Measurements from ENCODE around the gene IL31RA.

The IL31RA gene

GRCh38 chr5:55960779-55961178 is 109.6 kb downstream of the IL31RA start:
- TF ChIP-seq ZC3H10 (CRISPR knock-in tag; IDR thresholded peaks at IDR 0.05), result no peak
- TF ChIP-seq BACH2 (CRISPR knock-in tag; IDR thresholded peaks at IDR 0.05; ENCODE audit: borderline replicate concordance), result no peak
- TF ChIP-seq, protein P1, sequence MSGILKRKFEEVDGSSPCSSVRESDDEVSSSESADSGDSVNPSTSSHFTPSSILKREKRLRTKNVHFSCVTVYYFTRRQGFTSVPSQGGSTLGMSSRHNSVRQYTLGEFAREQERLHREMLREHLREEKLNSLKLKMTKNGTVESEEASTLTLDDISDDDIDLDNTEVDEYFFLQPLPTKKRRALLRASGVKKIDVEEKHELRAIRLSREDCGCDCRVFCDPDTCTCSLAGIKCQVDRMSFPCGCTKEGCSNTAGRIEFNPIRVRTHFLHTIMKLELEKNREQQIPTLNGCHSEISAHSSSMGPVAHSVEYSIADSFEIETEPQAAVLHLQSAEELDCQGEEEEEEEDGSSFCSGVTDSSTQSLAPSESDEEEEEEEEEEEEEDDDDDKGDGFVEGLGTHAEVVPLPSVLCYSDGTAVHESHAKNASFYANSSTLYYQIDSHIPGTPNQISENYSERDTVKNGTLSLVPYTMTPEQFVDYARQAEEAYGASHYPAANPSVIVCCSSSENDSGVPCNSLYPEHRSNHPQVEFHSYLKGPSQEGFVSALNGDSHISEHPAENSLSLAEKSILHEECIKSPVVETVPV (CRISPR knock-in tag; IDR thresholded peaks at IDR 0.05), result no peak
- TF ChIP-seq, protein P2, sequence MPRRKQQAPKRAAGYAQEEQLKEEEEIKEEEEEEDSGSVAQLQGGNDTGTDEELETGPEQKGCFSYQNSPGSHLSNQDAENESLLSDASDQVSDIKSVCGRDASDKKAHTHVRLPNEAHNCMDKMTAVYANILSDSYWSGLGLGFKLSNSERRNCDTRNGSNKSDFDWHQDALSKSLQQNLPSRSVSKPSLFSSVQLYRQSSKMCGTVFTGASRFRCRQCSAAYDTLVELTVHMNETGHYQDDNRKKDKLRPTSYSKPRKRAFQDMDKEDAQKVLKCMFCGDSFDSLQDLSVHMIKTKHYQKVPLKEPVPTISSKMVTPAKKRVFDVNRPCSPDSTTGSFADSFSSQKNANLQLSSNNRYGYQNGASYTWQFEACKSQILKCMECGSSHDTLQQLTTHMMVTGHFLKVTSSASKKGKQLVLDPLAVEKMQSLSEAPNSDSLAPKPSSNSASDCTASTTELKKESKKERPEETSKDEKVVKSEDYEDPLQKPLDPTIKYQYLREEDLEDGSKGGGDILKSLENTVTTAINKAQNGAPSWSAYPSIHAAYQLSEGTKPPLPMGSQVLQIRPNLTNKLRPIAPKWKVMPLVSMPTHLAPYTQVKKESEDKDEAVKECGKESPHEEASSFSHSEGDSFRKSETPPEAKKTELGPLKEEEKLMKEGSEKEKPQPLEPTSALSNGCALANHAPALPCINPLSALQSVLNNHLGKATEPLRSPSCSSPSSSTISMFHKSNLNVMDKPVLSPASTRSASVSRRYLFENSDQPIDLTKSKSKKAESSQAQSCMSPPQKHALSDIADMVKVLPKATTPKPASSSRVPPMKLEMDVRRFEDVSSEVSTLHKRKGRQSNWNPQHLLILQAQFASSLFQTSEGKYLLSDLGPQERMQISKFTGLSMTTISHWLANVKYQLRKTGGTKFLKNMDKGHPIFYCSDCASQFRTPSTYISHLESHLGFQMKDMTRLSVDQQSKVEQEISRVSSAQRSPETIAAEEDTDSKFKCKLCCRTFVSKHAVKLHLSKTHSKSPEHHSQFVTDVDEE (CRISPR knock-in tag; IDR thresholded peaks at IDR 0.05), result no peak
- TF ChIP-seq CSDC2 (CRISPR knock-in tag; IDR thresholded peaks at IDR 0.05), result no peak
- no peak for TF ChIP-seq ZNF8 (CRISPR knock-in tag; IDR thresholded peaks at IDR 0.05)
- TF ChIP-seq CREB5 (CRISPR knock-in tag; IDR thresholded peaks at IDR 0.05; ENCODE audit: low read depth), result no peak
- no peak for TF ChIP-seq PPARA (CRISPR knock-in tag; IDR thresholded peaks at IDR 0.05; ENCODE audit: borderline replicate concordance)
- no peak for ATAC-seq

GRCh38 chr5:55965525-55965924 is 114.4 kb downstream of the IL31RA start:
- no peak for TF ChIP-seq ZNF8 (CRISPR knock-in tag; IDR thresholded peaks at IDR 0.05)
- TF ChIP-seq BACH2 (CRISPR knock-in tag; IDR thresholded peaks at IDR 0.05; ENCODE audit: borderline replicate concordance), result no peak
- TF ChIP-seq CSDC2 (CRISPR knock-in tag; IDR thresholded peaks at IDR 0.05), result no peak
- TF ChIP-seq ZFP30 (CRISPR knock-in tag; IDR thresholded peaks at IDR 0.05), result no peak
- no peak for TF ChIP-seq ZNF565 (CRISPR knock-in tag; conservative IDR thresholded peaks at IDR 0.05; ENCODE audit: low read depth)
- no peak for TF ChIP-seq TOX (CRISPR knock-in tag; IDR thresholded peaks at IDR 0.05; ENCODE audit: borderline replicate concordance)
- TF ChIP-seq, protein P2 (CRISPR knock-in tag; IDR thresholded peaks at IDR 0.05), result no peak
- no peak for TF ChIP-seq RARB (CRISPR knock-in tag; IDR thresholded peaks at IDR 0.05)
- no peak for TF ChIP-seq ISL1 (CRISPR knock-in tag; IDR thresholded peaks at IDR 0.05)
- no peak for TF ChIP-seq OSR1 (CRISPR knock-in tag; IDR thresholded peaks at IDR 0.05)
- no peak for TF ChIP-seq TCF4 (CRISPR knock-in tag; IDR thresholded peaks at IDR 0.05; ENCODE audit: borderline replicate concordance)
- no peak for TF ChIP-seq ZC3H10 (CRISPR knock-in tag; IDR thresholded peaks at IDR 0.05)
- no peak for TF ChIP-seq CREB5 (CRISPR knock-in tag; IDR thresholded peaks at IDR 0.05; ENCODE audit: low read depth)
- TF ChIP-seq ARNTL (CRISPR knock-in tag; IDR thresholded peaks at IDR 0.05; ENCODE audit: borderline replicate concordance, low read depth), result no peak
- TF ChIP-seq GLIS3 (CRISPR knock-in tag; IDR thresholded peaks at IDR 0.05), result no peak
- TF ChIP-seq ZNF70 (CRISPR knock-in tag; IDR thresholded peaks at IDR 0.05), result no peak
- TF ChIP-seq PPARA (CRISPR knock-in tag; IDR thresholded peaks at IDR 0.05; ENCODE audit: borderline replicate concordance), result no peak
- TF ChIP-seq ESRRG (CRISPR knock-in tag; IDR thresholded peaks at IDR 0.05), result no peak
- ATAC-seq, result no peak

- TF ChIP-seq ZNF565 (CRISPR knock-in tag; conservative IDR thresholded peaks at IDR 0.05; ENCODE audit: low read depth) (no peak), ZC3H10 (CRISPR knock-in tag; IDR thresholded peaks at IDR 0.05) (no peak), PPARA (CRISPR knock-in tag; IDR thresholded peaks at IDR 0.05; ENCODE audit: borderline replicate concordance) (no peak), ZNF70 (CRISPR knock-in tag; IDR thresholded peaks at IDR 0.05) (no peak), TOX (CRISPR knock-in tag; IDR thresholded peaks at IDR 0.05; ENCODE audit: borderline replicate concordance) (no peak), RARB (CRISPR knock-in tag; IDR thresholded peaks at IDR 0.05) (no peak), SNAI2 (CRISPR knock-in tag; IDR thresholded peaks at IDR 0.05) (no peak)
- TF ChIP-seq, protein P3, sequence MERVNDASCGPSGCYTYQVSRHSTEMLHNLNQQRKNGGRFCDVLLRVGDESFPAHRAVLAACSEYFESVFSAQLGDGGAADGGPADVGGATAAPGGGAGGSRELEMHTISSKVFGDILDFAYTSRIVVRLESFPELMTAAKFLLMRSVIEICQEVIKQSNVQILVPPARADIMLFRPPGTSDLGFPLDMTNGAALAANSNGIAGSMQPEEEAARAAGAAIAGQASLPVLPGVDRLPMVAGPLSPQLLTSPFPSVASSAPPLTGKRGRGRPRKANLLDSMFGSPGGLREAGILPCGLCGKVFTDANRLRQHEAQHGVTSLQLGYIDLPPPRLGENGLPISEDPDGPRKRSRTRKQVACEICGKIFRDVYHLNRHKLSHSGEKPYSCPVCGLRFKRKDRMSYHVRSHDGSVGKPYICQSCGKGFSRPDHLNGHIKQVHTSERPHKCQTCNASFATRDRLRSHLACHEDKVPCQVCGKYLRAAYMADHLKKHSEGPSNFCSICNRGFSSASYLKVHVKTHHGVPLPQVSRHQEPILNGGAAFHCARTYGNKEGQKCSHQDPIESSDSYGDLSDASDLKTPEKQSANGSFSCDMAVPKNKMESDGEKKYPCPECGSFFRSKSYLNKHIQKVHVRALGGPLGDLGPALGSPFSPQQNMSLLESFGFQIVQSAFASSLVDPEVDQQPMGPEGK (CRISPR knock-in tag; IDR thresholded peaks at IDR 0.05; ENCODE audit: borderline replicate concordance), result no peak
- no peak for ATAC-seq
These were observed 115.1 kb downstream of the IL31RA start for GRCh38 chr5:55966284-55966683.
